Spleen (tissue), 7 donors: ENCODE results near the gene UCHL1.

Experiments used
- POLR2A ChIP-seq, 3 donors: fragments of 450-650 bp; IDR thresholded peaks; one replicate each; pipeline ENCODE4 v1.5.1; 2017; ENCODE audit warnings: antibody characterized with exemption in 3 of 3, mild to moderate bottlenecking in 1 of 3
- POLR2AphosphoS5 ChIP-seq, 3 donors: sonication (generic); formaldehyde crosslinking; IDR thresholded peaks; one replicate each; pipeline ENCODE4 v1.5.1; 2017; ENCODE audit warnings: antibody characterized with exemption in 3 of 3
- TF ChIP-seq, protein P1 (sequence below), 11 experiments: fragments of 200-600 bp in 7 of 11; fragments of 450-650 bp in 4 of 11; sonication (generic) in 4 of 11; IDR thresholded peaks in 8 of 11; conservative IDR thresholded peaks in 3 of 11; 1 replicate in 7 of 11; 2 replicates in 4 of 11; pipeline versions ENCODE4 v1.4.0 to v1.8.0; 2016 to 2021; ENCODE audit warnings: antibody characterized with exemption in 11 of 11, inconsistent platforms in 4 of 11, mild to moderate bottlenecking in 1 of 11
- donor health status: DM: no; HTN: no; CAD: no; lungs with moderate emphysema.
- donor health status: DM: no; HTN: no; CAD: no.
- donor health status: DM: no; HTN: no; CAD: no.

DNA sequence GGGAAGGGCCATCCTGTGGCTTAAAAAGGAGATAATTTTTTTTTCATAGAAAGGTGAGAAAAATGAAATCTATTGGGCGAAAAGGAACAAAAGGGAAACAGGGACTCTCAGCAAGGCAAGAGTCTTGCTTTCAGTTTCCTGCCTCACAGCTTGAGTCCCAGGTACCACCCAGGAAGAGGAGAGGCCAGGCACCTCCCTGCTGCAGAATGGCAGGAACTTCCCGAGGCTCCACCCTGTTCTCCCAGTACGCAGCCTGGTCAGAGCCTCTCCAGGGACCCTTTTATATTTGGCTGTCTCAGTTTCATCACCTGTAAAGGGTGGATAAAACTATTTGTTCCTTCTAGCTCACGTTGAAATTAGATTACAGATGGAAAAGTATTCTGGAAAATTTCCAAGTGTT is 33.8 kb downstream of the UCHL1 start:
- TF ChIP-seq, protein P1, sequence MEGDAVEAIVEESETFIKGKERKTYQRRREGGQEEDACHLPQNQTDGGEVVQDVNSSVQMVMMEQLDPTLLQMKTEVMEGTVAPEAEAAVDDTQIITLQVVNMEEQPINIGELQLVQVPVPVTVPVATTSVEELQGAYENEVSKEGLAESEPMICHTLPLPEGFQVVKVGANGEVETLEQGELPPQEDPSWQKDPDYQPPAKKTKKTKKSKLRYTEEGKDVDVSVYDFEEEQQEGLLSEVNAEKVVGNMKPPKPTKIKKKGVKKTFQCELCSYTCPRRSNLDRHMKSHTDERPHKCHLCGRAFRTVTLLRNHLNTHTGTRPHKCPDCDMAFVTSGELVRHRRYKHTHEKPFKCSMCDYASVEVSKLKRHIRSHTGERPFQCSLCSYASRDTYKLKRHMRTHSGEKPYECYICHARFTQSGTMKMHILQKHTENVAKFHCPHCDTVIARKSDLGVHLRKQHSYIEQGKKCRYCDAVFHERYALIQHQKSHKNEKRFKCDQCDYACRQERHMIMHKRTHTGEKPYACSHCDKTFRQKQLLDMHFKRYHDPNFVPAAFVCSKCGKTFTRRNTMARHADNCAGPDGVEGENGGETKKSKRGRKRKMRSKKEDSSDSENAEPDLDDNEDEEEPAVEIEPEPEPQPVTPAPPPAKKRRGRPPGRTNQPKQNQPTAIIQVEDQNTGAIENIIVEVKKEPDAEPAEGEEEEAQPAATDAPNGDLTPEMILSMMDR (IDR thresholded peaks at IDR 0.05 in 8 of 11, conservative IDR thresholded peaks at IDR 0.05 in 3 of 11) = no peak
- TF ChIP-seq POLR2A (IDR thresholded peaks at IDR 0.05) (no peak), POLR2AphosphoS5 (IDR thresholded peaks at IDR 0.05) (no peak)
